ENCODE results near the gene TMEFF2. TPM values are rescaled to one million over a fixed set of nuclear protein-coding genes. Genes with fewer than 3 reads are reported as not detected.

TMEFF2 gene
- polyA plus RNA-seq, 1 donor: 18.6 TPM

- no peak for DNase-seq
Measured at GRCh38 chr2:192007581-192008228, 187.0 kb downstream of the TMEFF2 start.

- no peak for DNase-seq
Measured at GRCh38 chr2:192005211-192005610, 189.5 kb downstream of the TMEFF2 start.

GRCh38 chr2:192004188-192004963 lies 190.4 kb downstream of the TMEFF2 start:
- DNase-seq: no peak

GRCh38 chr2:192002418-192002817 lies 192.3 kb downstream of the TMEFF2 start:
- no peak for DNase-seq

GRCh38 chr2:192000196-192000980 lies 194.3 kb downstream of the TMEFF2 start:
- DNase-seq: no peak

- peak; percentile 32 for DNase-seq
Measured at GRCh38 chr2:191999101-191999841, 195.5 kb downstream of the TMEFF2 start.

DNA sequence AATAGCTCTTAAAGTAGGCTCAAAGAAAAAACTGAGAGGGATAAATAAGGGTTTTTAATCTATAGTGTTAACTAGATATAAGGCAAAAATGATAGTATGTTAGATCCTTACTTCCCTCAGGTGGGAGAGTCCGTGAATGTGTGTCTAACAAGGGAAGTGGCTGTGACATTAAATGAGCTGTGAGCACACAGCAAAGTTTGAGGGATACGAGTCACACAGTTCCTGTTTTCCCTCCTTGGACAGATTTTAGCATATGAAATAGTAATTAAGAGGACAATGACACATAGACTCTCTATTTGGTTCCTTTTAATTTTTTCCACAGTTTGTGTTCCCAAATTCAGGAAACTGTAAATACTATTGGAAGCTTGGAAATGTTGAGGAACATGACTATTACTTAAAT lies 199.4 kb downstream of the TMEFF2 start:
- DNase-seq: no peak

GRCh38 chr2:191994749-191995148 lies 200.0 kb downstream of the TMEFF2 start:
- DNase-seq: no peak

DNA sequence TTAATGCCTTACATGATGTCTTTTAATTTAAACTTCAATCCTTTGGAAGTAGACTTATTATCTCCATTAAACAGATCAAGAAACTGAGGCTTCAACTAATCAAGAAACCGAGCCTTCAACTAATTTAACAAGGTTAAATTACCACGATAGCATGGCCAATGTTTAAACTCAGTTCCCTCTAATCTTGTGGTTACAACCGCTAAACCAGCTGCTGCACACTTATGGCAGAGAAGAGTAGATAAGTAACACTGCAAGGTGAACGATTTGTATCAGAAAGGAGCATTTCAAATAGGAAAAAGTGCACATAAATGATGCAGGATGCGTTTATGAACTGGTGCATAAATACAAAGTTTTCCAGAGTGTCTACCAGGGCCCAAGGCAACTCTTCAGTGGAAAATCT lies 203.3 kb downstream of the TMEFF2 start:
- no peak for DNase-seq

GRCh38 chr2:191985740-191986139 lies 209.0 kb downstream of the TMEFF2 start:
- DNase-seq: no peak

GRCh38 chr2:191983591-191983990 lies 211.1 kb downstream of the TMEFF2 start:
- no peak for DNase-seq

DNA sequence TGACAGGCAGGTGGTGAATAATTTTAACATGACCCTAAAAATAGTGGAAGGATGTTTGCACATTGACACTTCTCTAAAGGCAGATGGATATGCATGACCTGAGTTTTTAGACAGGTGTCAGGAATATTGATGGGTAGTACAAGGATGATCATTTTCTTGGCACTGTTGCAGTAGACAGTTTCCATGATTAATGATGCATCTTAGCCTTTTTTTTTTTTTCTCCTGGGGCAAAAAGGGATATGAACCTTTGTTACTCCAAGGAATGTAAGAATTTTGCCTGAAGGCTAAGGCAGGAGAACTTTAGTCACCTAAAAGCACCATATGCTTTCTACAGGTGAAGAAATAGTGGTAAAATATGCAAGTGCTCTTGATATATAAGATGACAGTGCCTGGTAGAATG lies 211.5 kb downstream of the TMEFF2 start:
- DNase-seq: no peak

GRCh38 chr2:191981706-191982105 lies 213.0 kb downstream of the TMEFF2 start:
- DNase-seq: no peak

- no peak for DNase-seq
Measured at GRCh38 chr2:191980483-191980882, 214.2 kb downstream of the TMEFF2 start.

DNA sequence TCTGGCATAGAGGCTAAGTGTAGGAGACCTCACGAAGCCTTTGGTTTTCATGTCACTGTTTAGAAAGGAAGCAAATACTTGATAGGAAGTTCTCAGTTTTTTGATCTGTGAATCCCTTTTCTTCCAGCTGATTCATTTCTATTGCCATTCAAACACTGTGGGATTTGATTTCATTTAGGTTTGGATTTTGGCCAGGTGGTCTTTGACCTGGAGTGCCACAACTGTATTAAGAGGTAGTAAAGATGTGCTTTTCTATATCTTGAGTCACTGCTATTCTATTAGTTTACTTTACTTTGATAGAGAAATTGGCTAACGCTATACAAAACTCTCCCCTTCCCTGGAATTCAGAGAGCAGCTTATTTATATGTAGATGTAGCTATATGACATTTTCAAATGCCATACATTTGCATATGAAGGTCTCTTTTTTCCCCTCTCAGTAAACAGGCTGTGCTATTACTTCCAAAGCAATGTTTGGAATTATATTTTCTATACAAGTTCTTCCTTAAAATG lies 215.5 kb downstream of the TMEFF2 start:
- DNase-seq: no peak

- no peak for DNase-seq
Measured at GRCh38 chr2:191977754-191978153, 217.0 kb downstream of the TMEFF2 start.

GRCh38 chr2:191976436-191976835 lies 218.3 kb downstream of the TMEFF2 start:
- no peak for DNase-seq

GRCh38 chr2:191974676-191975075 lies 220.1 kb downstream of the TMEFF2 start:
- no peak for DNase-seq

- no peak for DNase-seq
Measured at GRCh38 chr2:191970867-191971266, 223.9 kb downstream of the TMEFF2 start.

DNA sequence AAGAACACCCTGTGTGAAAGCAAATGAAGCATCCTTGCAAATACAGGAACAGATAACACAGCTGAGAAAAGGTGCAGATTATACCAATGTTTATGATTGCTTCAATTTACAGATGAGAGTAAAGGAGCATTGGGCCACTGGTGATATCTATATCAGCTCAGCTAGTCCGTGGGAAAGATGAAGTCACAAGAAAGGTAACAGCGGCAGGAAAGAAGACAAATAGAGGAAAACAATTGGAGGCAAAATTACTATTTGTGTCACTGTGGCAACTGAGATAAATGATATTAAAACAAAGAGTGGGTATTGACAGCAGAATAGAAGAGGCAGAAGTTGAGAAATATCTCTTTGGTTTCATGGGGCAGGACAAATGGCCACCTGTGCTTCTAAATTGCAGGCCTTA lies 226.6 kb downstream of the TMEFF2 start:
- no peak for DNase-seq

GRCh38 chr2:191965733-191966132 lies 229.0 kb downstream of the TMEFF2 start:
- DNase-seq: no peak

DNA sequence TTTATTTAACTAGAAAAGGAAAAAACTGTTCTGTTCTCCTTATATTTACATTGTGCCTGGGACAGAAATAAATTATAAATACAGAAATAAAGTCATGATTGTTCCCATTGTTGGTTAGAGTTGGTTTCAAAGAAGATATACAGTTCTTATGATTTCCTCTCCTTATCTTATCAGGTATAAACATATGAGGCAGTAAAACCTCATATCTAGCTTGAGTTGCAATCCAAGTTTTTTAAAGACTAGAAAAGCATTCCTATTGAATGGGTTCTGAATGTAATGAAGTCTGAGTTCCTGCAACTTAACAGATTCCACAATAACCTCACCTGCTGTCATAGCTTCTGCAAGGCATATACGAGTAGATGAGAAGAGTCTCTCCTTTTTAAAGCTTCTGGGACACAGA lies 233.2 kb downstream of the TMEFF2 start:
- no peak for DNase-seq

GRCh38 chr2:191959209-191959608 lies 235.5 kb downstream of the TMEFF2 start:
- DNase-seq: no peak

All from hindlimb muscle (tissue), 1 donor.